Measurements from ENCODE around the gene DRG2.

Gene DRG2

DNA sequence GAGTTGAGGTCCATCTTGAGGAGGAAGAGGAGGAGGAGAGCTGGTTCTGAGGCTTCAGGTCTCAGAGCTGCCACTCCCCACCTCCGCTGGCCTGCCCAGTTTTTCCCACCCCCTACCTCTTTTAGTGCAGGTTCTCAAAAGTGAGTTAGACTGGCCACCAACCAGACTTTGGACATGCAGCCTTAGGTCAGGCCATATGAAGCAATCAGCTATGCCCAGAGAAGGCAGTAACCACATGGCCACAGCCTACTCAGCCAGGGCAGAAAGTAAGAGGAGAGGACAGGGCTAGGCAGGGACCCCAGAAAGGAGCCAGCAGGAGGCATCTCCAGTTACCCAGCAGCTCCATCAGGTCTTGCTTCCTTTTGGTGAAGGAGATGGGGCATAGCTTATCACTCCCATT lies 29.8 kb downstream of the DRG2 start:
- DNase-seq (ENCODE audit: low spot score), result no peak

GRCh38 chr17:18117982-18118975 lies 30.5 kb downstream of the DRG2 start:
- DNase-seq (ENCODE audit: low spot score), result no peak

- no peak for DNase-seq (ENCODE audit: low spot score)
Measured at GRCh38 chr17:18119166-18119745, 31.5 kb downstream of the DRG2 start.

- DNase-seq (ENCODE audit: low spot score), result no peak
Measured at GRCh38 chr17:18119938-18120337, 32.2 kb downstream of the DRG2 start.

- DNase-seq (ENCODE audit: low spot score), result no peak
Measured at GRCh38 chr17:18120461-18121017, 32.8 kb downstream of the DRG2 start.

DNA sequence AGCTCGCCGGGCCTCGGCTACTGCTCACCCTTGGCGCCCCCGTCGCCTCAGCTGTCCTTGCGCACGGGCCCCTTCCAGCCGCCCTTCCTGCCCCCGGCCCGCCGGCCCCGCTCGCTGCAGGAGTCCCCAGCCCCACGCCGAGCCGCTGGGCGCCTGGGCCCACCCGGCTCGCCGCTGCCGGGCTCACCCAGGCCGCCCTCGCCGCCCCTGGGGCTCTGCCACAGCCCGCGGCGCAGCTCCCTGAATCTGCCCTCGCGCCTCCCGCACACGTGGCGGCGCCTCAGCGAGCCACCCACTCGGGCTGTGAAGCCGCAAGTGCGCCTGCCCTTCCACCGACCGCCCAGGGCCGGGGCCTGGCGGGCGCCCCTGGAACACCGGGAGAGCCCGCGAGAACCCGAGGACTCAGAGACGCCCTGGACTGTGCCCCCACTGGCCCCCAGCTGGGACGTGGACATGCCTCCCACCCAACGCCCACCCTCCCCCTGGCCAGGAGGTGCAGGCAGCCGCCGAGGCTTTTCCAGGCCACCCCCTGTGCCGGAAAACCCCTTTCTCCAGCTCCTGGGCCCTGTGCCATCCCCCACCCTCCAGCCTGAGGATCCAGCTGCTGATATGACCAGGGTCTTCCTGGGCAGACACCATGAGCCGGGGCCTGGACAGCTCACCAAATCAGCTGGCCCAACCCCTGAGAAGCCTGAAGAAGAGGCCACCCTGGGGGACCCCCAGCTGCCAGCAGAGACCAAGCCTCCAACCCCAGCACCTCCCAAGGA lies 33.6 kb downstream of the DRG2 start:
- DNase-seq (ENCODE audit: low spot score), result no peak

DNA sequence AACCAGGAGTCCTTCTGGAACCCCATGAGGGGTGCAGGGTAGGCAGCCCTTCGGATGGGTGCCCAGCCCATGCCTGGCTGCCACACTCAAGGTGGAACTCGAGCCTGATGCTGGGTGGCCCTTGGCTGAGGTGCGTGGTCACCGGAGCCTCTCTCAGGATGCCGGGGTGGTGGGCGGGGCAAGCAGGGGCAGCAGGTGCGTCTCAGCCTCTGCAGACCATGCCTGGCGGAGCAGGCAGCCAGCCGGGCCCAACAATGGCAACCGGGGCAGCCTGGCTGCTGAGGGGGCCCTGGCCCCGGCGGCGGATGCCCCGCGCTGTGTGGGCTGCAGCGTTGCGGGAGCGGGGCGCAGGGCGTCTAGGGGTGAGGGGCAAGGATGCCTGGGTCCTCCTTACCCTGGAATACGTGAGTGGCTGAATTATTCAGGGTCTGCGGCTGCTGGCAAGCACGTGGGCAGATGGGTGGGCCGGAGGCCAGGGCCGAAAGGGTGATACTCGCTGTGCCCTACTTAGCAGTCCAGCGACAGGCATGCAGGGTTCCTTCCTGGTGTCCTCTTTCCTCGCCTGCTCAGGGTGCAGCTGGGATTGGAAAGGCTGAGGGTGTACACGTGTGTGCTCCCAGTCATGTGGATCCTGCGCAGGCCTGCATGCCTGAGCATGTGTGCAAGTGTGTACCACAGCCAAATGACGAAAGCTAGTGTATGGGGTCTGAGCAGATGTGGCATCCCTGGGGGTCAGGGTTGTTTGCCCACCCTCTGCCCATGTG lies 35.4 kb downstream of the DRG2 start:
- no peak for DNase-seq (ENCODE audit: low spot score)

GRCh38 chr17:18124345-18125126 lies 36.8 kb downstream of the DRG2 start:
- DNase-seq (ENCODE audit: low spot score), result no peak

- peak; percentile 39 for DNase-seq (ENCODE audit: low spot score)
Measured at GRCh38 chr17:18129041-18129502, 41.3 kb downstream of the DRG2 start.

GRCh38 chr17:18132711-18133110 lies 45.0 kb downstream of the DRG2 start:
- no peak for DNase-seq (ENCODE audit: low spot score)

- no peak for DNase-seq (ENCODE audit: low spot score)
Measured at GRCh38 chr17:18136357-18136756, 48.6 kb downstream of the DRG2 start.

DNA sequence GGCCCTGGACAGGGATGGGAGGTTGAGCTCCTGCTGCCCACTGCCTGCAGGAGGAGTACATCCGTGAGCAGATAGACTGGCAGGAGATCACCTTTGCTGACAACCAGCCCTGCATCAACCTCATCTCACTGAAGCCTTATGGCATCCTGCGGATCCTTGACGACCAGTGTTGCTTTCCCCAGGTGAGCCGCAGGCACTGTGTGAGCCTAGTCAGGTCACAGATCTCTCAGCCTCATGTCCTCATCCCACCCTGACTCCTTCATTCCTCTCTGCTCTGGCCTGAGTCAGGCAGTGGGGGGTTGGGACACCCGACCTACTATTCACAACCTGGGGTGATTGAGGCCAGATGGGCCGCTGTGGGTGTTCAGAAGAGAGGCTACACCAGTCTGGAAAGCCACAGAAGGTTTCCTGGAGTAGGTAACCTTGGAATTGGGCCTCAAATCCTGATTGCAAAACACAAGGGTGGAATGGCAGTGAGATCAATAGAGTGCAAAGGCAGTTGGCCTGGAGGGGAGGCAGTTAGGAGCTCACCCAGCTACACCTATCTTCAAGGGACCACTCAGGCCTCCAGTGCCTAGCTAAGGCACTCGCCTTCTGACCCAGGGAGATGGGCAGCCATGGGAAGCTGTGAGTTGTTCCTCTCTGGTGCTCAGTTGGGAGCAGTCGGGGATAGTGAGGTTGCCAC lies 50.5 kb downstream of the DRG2 start:
- no peak for DNase-seq (ENCODE audit: low spot score)

- DNase-seq (ENCODE audit: low spot score), result no peak
Measured at GRCh38 chr17:18139092-18139491, 51.3 kb downstream of the DRG2 start.

DNA sequence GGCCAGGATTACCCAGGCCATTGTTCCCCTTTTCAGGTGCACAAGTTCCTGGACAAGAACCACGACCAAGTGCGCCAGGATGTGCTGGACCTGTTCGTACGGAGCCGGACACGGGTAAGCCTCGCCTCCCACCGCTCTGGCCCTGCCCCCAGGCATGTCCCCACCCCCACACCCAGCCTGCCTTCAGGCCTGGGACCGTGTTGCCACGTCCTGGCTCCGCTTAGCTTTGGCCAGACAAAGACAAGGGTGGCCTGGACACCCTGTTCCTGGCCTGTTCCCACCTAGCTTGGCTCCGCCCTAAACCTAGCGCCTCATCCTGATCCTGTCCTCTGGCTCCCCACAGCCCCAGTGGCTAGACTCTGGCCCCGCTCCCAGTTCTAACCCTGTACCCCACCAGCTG lies 51.8 kb downstream of the DRG2 start:
- DNase-seq (ENCODE audit: low spot score), result no peak

GRCh38 chr17:18139949-18140348 lies 52.2 kb downstream of the DRG2 start:
- DNase-seq (ENCODE audit: low spot score), result no peak

DNA sequence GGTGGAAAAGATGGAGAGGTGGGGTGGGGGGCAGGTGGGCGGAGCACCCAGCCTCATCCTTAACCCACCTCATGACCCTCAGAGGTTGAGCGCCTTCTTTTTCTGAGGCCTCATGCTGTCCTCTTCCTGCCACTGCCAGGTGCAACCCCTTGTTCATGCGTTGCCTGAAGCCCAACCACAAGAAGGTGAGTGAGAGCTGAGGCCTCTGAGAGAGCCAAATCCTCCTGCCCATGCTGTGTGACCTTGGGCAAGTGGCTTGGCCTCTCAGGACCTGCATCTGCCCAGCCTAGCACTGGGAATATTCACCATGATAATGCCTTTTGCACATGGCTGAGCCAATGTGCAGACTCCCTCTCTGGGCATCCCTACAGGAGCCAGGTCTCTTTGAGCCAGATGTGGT lies 52.9 kb downstream of the DRG2 start:
- no peak for DNase-seq (ENCODE audit: low spot score)

DNA sequence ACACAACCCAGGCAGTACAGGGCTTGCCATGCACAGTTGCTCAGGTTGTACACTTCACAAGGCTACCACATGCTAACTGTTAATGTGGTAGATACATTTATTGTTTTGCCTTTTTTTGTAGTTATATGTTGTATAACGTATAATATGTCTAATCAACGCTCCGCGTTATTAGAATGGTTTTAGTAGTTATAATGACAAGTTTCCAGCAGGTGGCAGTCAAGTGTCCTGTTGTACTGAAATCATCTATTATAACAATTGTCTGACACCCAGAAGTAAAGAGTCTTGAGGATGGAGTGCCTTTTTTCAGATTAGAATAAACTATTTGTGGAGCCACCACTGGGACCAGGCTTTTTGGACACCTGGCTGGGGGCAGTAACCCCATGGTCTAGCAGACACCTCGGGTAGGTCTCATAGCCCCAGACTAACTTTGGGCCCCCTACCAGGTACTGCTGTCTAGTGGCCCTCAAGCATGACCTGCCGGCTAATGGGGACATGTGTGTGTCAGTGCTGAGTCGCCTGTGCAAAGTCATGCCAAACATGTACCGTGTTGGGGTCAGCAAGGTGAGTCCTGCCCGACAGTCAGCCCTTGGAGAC lies 53.6 kb downstream of the DRG2 start:
- DNase-seq (ENCODE audit: low spot score), result peak; percentile 81

- DNase-seq (ENCODE audit: low spot score), result no peak
Measured at GRCh38 chr17:18142417-18142816, 54.7 kb downstream of the DRG2 start.

- no peak for DNase-seq (ENCODE audit: low spot score)
Measured at GRCh38 chr17:18143044-18143936, 55.5 kb downstream of the DRG2 start.
